HG03354 (cell line): Measurements from ENCODE around the gene CRADD.
"Not testable (repeated sequence)": the region's sequence is repeated elsewhere in the genome, so short reads cannot be mapped to it uniquely, and the experiment has no call there.

Source experiments
- ATAC-seq: cut with Tn5 transposase; IDR thresholded peaks from one replicate; pipeline ENCODE4 v1.9.1; 2021; ENCODE audit warnings: mild to moderate bottlenecking; ENCODE audit not compliant: unreplicated experiment, poor library complexity, severe bottlenecking

The CRADD gene

GRCh38 chr12:93911396-93911795, 234.2 kb downstream of the CRADD start:
- no peak for ATAC-seq

DNA sequence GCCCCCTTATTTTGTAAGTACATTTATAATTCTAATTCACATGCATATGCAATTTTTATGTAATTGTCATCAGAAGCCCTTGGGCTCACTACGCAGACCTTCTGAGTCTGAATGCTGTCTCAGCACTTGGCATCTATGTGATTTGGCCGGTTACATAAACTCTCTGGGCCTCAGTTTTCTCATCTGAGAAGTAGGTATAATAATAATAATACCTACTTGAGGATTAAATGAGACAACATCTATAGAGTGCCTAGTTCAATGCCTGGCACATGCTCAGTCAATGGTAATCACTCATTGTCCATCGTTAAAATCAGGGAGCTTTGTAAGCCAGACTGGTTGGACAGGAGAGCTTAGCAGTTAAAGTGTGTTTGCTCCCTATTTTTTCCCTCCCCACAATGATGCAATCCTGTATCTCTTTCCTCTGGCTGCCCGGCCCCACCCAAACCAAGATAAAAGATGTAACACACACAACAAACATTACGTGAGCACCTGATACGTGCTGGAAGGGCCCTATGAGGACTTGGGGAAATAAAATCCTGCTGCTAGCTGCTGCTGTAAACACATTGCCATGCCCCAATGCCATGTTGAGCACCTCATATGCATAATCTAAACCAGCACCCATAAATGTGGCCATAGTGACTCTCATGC, 235.0 kb downstream of the CRADD start:
- no peak for ATAC-seq

DNA sequence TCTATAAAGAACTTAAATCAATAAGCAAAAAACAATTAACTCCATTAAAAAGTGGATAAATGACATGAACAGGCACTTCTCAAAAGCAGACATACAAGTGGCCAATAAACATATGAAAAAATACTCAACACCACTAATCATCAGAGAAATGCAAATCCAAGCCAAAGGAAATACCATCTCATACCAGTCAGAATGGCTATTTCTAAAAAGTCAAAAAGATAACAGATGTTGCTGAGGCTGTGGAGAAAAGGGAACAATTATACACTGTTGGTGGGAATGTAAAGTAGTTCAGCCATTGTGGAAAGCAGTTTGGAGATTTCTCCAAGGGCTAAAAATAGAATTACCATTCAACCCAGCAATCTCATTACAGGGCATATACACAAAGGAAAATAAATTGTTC, 236.7 kb downstream of the CRADD start:
- no peak for ATAC-seq

DNA sequence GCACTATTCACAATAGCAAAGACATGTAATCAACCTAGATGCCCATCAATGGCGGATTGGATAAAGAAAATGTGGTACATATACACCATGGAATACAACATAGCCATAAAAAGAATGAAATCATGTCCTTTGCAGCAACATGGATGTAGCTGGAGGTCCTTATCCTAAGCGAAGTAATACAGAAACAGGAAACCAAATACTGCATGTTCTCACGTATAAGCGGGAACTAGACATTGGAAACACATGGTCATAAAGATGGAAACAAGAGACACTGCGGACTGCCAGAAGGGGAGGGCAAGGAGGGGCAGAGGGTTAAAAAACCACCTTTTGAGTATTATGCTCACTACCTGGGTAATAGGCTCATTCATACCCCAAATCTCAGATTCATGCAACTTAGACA, 237.1 kb downstream of the CRADD start:
- ATAC-seq = no peak

DNA sequence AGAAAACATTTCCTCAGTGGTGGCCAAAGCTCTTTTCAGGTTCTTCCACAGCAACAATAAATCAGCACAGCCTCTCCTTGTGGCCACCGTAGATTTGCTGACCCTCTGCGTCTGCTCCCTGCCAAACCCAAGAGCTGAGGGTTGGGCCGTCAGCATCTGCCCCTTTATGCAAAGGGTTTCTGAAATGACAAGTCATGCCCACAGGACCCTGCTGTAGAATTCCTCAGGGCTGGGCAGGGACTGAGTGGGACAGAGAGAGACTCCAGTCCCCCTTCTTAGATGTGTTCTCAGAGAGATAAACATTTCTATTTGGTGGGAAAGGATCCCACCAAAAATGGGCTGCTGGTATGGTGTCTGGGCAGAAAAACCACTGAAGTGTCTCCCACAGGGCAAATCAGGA, 238.2 kb downstream of the CRADD start:
- ATAC-seq = no peak

DNA sequence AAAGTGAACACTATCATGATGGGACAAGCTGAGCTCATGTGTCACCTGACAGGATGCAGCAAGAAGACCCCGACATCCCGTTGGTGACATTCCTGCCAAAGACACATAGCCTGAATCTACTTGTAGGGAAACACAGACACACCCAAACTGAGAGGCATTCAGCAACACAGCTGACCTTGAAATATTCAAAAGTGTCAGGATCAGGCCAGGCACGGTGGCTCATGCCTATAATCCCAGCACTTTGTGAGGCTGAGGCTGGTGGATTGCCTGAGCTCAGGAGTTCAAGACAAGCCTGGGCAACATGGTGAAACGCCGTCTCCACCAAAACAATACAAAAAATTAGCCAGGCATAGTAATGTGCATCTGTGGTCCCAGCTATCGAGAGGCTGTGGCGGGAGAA, 239.2 kb downstream of the CRADD start:
- no peak for ATAC-seq

- ATAC-seq = no peak
Observed at GRCh38 chr12:93918262-93918661, 241.1 kb downstream of the CRADD start.

DNA sequence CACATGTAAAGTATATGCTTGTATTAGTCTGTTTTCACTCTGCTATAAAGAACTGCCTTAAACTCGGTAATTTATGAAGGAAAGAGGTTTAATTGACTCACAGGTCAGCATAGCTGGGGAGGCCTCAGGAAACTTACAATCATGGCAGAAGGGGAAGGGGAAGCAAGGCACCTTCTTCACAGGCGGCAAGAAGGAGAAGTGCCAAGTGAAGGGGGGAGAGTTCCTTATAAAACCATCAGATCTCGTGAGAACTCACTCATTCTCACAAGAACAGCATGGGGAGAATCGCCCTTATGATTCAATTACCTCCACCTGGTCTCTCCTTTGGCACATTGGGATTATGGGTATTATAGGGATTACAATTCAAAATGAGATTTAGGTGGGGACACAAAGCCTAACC, 241.7 kb downstream of the CRADD start:
- ATAC-seq = no peak

DNA sequence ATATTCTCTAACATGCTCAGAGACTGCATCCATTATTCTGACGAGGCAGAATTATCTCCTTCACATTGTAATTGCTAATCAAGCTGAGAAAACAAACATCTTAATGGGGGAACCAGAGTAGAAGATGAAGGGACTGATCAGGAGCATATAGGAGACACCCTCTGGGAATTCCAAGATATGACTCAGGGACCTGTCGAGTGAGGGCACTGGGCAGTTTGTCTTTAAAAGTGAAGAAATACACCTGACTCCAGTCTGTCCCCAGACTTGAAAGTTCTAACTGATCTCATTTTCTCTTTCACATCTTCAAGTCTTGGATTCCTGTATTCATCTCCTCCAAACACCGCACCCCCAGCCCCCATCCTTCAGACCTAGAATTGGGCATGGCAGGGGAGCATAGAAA, 244.3 kb downstream of the CRADD start:
- ATAC-seq = no peak

- ATAC-seq = no peak
Observed at GRCh38 chr12:93922583-93923006, 245.4 kb downstream of the CRADD start.

DNA sequence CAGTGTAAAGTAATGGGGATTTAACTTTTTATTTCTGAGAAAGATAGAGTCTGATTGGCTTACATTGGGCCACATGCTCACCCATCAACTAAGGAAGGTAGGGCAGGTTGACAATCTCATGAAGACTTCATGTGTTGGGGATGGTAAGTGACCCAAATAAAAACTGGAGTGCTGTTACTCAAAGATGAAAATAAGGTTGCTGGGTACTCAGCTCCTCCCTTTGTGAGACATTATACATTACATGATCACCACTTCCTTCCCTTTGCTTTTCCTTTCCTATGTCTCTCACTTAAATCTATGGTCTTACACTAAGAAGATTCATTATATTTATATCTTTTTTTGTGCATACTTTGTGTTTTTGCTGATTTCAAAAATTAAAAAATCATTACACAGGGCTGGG, 247.2 kb downstream of the CRADD start:
- ATAC-seq = no peak

GRCh38 chr12:93925585-93926205, 248.5 kb downstream of the CRADD start:
- ATAC-seq = no peak

- ATAC-seq = no peak
Observed at GRCh38 chr12:93926237-93926636, 249.1 kb downstream of the CRADD start.

- ATAC-seq = not testable (repeated sequence)
Observed at GRCh38 chr12:93929081-93929480, 251.9 kb downstream of the CRADD start.

DNA sequence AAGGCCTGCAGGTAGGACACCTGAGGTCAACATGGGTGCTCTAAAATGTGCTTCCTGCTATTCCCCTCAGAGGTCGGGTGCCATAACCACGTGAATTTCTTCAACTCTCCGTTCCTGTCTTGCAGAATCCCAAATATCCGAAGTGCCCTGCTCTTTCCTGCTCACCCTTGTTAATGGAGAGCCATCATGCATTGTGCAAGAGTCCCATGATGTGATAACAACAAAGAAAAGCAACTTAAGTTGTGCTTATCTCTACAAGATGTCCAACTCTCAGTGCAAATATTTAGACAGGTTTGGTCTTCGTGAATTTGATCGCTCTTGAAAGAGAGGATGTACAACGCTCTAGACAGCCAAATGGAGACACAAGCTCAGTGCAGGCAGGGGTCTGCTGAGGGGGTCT, 260.6 kb downstream of the CRADD start:
- no peak for ATAC-seq

- no peak for ATAC-seq
Observed at GRCh38 chr12:93938317-93938716, 261.1 kb downstream of the CRADD start.

DNA sequence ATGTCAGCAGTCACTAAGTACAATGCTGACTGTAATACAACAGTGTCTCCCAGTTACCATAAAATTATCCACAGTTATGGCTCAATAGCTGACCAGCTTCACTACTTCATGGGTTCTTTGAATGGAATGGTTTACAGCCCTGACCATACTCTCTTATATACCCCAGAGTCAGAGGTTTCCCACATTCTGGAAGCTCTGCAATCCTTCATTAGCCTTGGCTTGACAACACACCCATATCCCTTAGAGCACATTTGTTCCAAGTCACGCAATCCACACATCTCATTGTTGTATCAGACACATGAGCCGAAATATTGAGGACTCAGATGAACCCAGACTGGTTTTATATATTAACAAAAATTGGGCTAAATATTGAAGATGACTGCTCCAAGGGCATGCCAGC, 261.8 kb downstream of the CRADD start:
- no peak for ATAC-seq

GRCh38 chr12:93939641-93940325, 262.6 kb downstream of the CRADD start:
- no peak for ATAC-seq

- ATAC-seq = no peak
Observed at GRCh38 chr12:93943780-93944179, 266.6 kb downstream of the CRADD start.

GRCh38 chr12:93944201-93944600, 267.0 kb downstream of the CRADD start:
- no peak for ATAC-seq
